Mononuclear cell (primary cell): Measurements from ENCODE around the gene UCK2. TPM values are rescaled to one million over a fixed set of nuclear protein-coding genes. Genes with fewer than 3 reads are reported as not detected.

Experiments
- total RNA-seq: library from RNA; depleted of rRNA; stranded (reverse); fragments of >200 nt; gene quantifications from one replicate; pipeline ENCODE4 v1.2.3, GENCODE V29; 2012

UCK2 gene
- total RNA-seq, 1 donor = 5.2 TPM

Other genes starting within 250 kb of the UCK2 start
- 17.8 TPM for gene MGST3, start 196.4 kb upstream of the UCK2 start, total RNA-seq
- gene ALDH9A1, start 129.1 kb upstream of the UCK2 start, total RNA-seq = 28.7 TPM
- 31.9 TPM for gene TMCO1, start 58.7 kb upstream of the UCK2 start, total RNA-seq